ENCODE data around the gene SMPD3. TPM values are rescaled to one million over a fixed set of nuclear protein-coding genes. Genes with fewer than 3 reads are reported as not detected.

SMPD3 gene
- total RNA-seq, 1 experiment from 2014 or later: 0.04 TPM

GRCh38 chr16:68432701-68433100 lies 15.6 kb downstream of the SMPD3 start:
- H3K4me3 ChIP-seq: no peak overlapping the region
- no peak overlapping the region for H3K27ac ChIP-seq
- H3K27me3 ChIP-seq: no peaks in the 10 kb centered on the region

GRCh38 chr16:68429076-68429854 lies 19.0 kb downstream of the SMPD3 start:
- no peak for DNase-seq
- H3K4me1 ChIP-seq: no peaks in the 10 kb centered on the region

More at GRCh38 chr16:68432701-68433100, 15.6 kb downstream of the SMPD3 start:
- H3K4me1 ChIP-seq: no peaks in the 10 kb centered on the region
- no peaks in the 10 kb centered on the region for H3K9me3 ChIP-seq (replicated peaks)
- H3K36me3 ChIP-seq: no peaks in the 10 kb centered on the region
- DNase-seq: no peak

GRCh38 chr16:68427649-68428303 lies 20.5 kb downstream of the SMPD3 start:
- Histone ChIP-seq H3K27me3 (no peaks in the 10 kb centered on the region), H3K9me3 (replicated peaks) (no peaks in the 10 kb centered on the region), H3K4me1 (no peaks in the 10 kb centered on the region), H3K36me3 (no peaks in the 10 kb centered on the region), H3K4me3 (no peak overlapping the region), H3K27ac (no peak overlapping the region)
- DNase-seq: no peak

More at GRCh38 chr16:68429076-68429854, 19.0 kb downstream of the SMPD3 start:
- H3K27ac ChIP-seq: no peak overlapping the region
- no peaks in the 10 kb centered on the region for H3K27me3 ChIP-seq
- H3K4me3 ChIP-seq: no peak overlapping the region
- H3K36me3 ChIP-seq: no peaks in the 10 kb centered on the region
- no peaks in the 10 kb centered on the region for H3K9me3 ChIP-seq (replicated peaks)

GRCh38 chr16:68426347-68426652 lies 22.0 kb downstream of the SMPD3 start:
- H3K4me3 ChIP-seq: no peak overlapping the region
- H3K9me3 ChIP-seq (replicated peaks): no peaks in the 10 kb centered on the region
- H3K36me3 ChIP-seq: no peaks in the 10 kb centered on the region
- no peaks in the 10 kb centered on the region for H3K4me1 ChIP-seq
- H3K27me3 ChIP-seq: no peaks in the 10 kb centered on the region
- H3K27ac ChIP-seq: no peak overlapping the region
- no peak for DNase-seq

- DNase-seq: no peak
- Histone ChIP-seq H3K9me3 (replicated peaks) (no peaks in the 10 kb centered on the region), H3K27ac (no peak overlapping the region), H3K27me3 (no peaks in the 10 kb centered on the region), H3K4me1 (no peaks in the 10 kb centered on the region), H3K36me3 (no peaks in the 10 kb centered on the region), H3K4me3 (no peak overlapping the region)
Observed at GRCh38 chr16:68425498-68426346, 22.6 kb downstream of the SMPD3 start.

- Histone ChIP-seq H3K36me3 (no peaks in the 10 kb centered on the region), H3K4me3 (no peak overlapping the region), H3K27ac (no peak overlapping the region), H3K9me3 (replicated peaks) (no peaks in the 10 kb centered on the region), H3K4me1 (no peaks in the 10 kb centered on the region), H3K27me3 (no peaks in the 10 kb centered on the region)
- no peak for DNase-seq
Observed at GRCh38 chr16:68423771-68424170, 24.5 kb downstream of the SMPD3 start.

GRCh38 chr16:68422396-68422960 lies 25.8 kb downstream of the SMPD3 start:
- Histone ChIP-seq H3K27ac (no peak overlapping the region), H3K4me1 (no peaks in the 10 kb centered on the region), H3K9me3 (replicated peaks) (no peaks in the 10 kb centered on the region), H3K36me3 (no peaks in the 10 kb centered on the region), H3K27me3 (no peaks in the 10 kb centered on the region), H3K4me3 (no peak overlapping the region)
- DNase-seq: no peak

GRCh38 chr16:68421076-68421475 lies 27.2 kb downstream of the SMPD3 start:
- no peaks in the 10 kb centered on the region for H3K4me1 ChIP-seq
- DNase-seq: no peak
- H3K27me3 ChIP-seq: no peaks in the 10 kb centered on the region
- no peaks in the 10 kb centered on the region for H3K36me3 ChIP-seq
- no peak overlapping the region for H3K27ac ChIP-seq
- H3K9me3 ChIP-seq (replicated peaks): no peaks in the 10 kb centered on the region
- no peak overlapping the region for H3K4me3 ChIP-seq

- Histone ChIP-seq H3K27ac (no peak overlapping the region), H3K27me3 (no peaks in the 10 kb centered on the region), H3K4me3 (no peak overlapping the region), H3K4me1 (no peaks in the 10 kb centered on the region), H3K36me3 (no peaks in the 10 kb centered on the region), H3K9me3 (replicated peaks) (no peaks in the 10 kb centered on the region)
- DNase-seq: no peak
Observed at GRCh38 chr16:68420366-68420942, 27.9 kb downstream of the SMPD3 start.

GRCh38 chr16:68417711-68418301 lies 30.5 kb downstream of the SMPD3 start:
- Histone ChIP-seq H3K4me1 (no peaks in the 10 kb centered on the region), H3K27ac (no peak overlapping the region), H3K9me3 (replicated peaks) (no peaks in the 10 kb centered on the region), H3K27me3 (no peaks in the 10 kb centered on the region), H3K4me3 (no peak overlapping the region), H3K36me3 (no peaks in the 10 kb centered on the region)
- DNase-seq: peak in 1 of 2 experiments; percentile 10

- no peaks in the 10 kb centered on the region for H3K27me3 ChIP-seq
- no peak for DNase-seq
- H3K4me1 ChIP-seq: no peaks in the 10 kb centered on the region
- no peak overlapping the region for H3K27ac ChIP-seq
- H3K4me3 ChIP-seq: no peak overlapping the region
- no peaks in the 10 kb centered on the region for H3K9me3 ChIP-seq (replicated peaks)
- H3K36me3 ChIP-seq: no peaks in the 10 kb centered on the region
Observed at GRCh38 chr16:68416057-68417046, 32.0 kb downstream of the SMPD3 start.

GRCh38 chr16:68414581-68414980 lies 33.7 kb downstream of the SMPD3 start:
- Histone ChIP-seq H3K27ac (no peak overlapping the region), H3K4me1 (no peaks in the 10 kb centered on the region), H3K9me3 (replicated peaks) (no peaks in the 10 kb centered on the region), H3K36me3 (no peaks in the 10 kb centered on the region), H3K4me3 (no peak overlapping the region), H3K27me3 (no peaks in the 10 kb centered on the region)
- DNase-seq: no peak

- H3K4me1 ChIP-seq: 0 out of 2 replicates have a peak, but pooled peaks cover under 1% of the 10 kb centered on the region
- no peaks in the 10 kb centered on the region for H3K36me3 ChIP-seq
- H3K27ac ChIP-seq: no peak overlapping the region
- H3K9me3 ChIP-seq (replicated peaks): no peaks in the 10 kb centered on the region
- no peaks in the 10 kb centered on the region for H3K27me3 ChIP-seq
- H3K4me3 ChIP-seq: no peak overlapping the region
- DNase-seq: no peak
Observed at GRCh38 chr16:68412061-68412460, 36.2 kb downstream of the SMPD3 start.
